PC-3 (cell line): ENCODE results near the gene PADI2. TPM values are rescaled to one million over a fixed set of nuclear protein-coding genes. Genes with fewer than 3 reads are reported as not detected.
"Not testable (repeated sequence)": the region's sequence is repeated elsewhere in the genome, so short reads cannot be mapped to it uniquely, and the experiment has no call there.

Experiments used
- ATAC-seq: fragments of 200-7000 bp; cut with Tn5 transposase; 2 replicates; pipeline ENCODE4 v1.9.1; 2020; ENCODE audit warnings: mild to moderate bottlenecking, moderate library complexity
- BruUV-seq: library from RNA; stranded (reverse); fragments of 400-500 nt; replicated peaks from 2 replicates; lab custom pipeline; 2021; lab: Mats Ljungman, UMichigan
- CTCF ChIA-PET: fragments of 300-600 bp; sonication (Branson Sonifier 250); formaldehyde crosslinking; loops from one replicate; lab custom pipeline; 2022; ENCODE audit warnings: antibody characterized with exemption; lab: Charles Lee
- POLR2A ChIA-PET: fragments of 300-600 bp; sonication (Branson Sonifier 250); formaldehyde crosslinking; loops from one replicate; lab custom pipeline; 2022; ENCODE audit warnings: antibody characterized with exemption; ENCODE audit not compliant: unreplicated experiment; lab: Charles Lee
- DNase-seq: peaks from one replicate; pipeline ENCODE4 v3.0.0-alpha.2; 2015
- H2AFZ ChIP-seq: fragments of 300-600 bp; sonication (generic); 2 replicates; pipeline ENCODE4 v1.6.0; 2016; ENCODE audit warnings: antibody characterized with exemption, low read length
- H3F3A ChIP-seq: fragments of 300-600 bp; sonication (generic); one replicate; pipeline ENCODE4 v1.6.0; 2017; ENCODE audit warnings: antibody characterized with exemption, low read length, control low read depth, mild to moderate bottlenecking; ENCODE audit not compliant: unreplicated experiment
- H3K27ac ChIP-seq: fragments of 300-600 bp; sonication (generic); 2 replicates; pipeline ENCODE4 v1.5.1; 2016; ENCODE audit warnings: mild to moderate bottlenecking, low read length
- H3K27me3 ChIP-seq: fragments of 300-600 bp; sonication (generic); 2 replicates; pipeline ENCODE4 v1.6.1; 2016; ENCODE audit warnings: low read length, mixed read lengths
- H3K36me3 ChIP-seq: fragments of 300-600 bp; sonication (generic); 2 replicates; pipeline ENCODE4 v1.6.1; 2016; ENCODE audit warnings: low read depth, mixed run types, low read length, mixed read lengths
- H3K4me1 ChIP-seq: fragments of 300-600 bp; sonication (generic); 2 replicates; pipeline ENCODE4 v1.5.1; 2016; ENCODE audit warnings: low read length; ENCODE audit not compliant: insufficient read depth
- H3K4me2 ChIP-seq: fragments of 300-600 bp; sonication (generic); 2 replicates; pipeline ENCODE4 v1.6.0; 2016; ENCODE audit warnings: low read length
- H3K4me3 ChIP-seq: fragments of 300-600 bp; sonication (generic); 2 replicates; pipeline ENCODE4 v1.5.1; 2016; ENCODE audit warnings: mild to moderate bottlenecking, low read length, mixed read lengths
- H3K79me2 ChIP-seq: fragments of 300-600 bp; sonication (generic); 2 replicates; pipeline ENCODE4 v1.6.1; 2017; ENCODE audit warnings: low read length, mixed read lengths
- H3K9ac ChIP-seq: fragments of 300-600 bp; sonication (generic); 2 replicates; pipeline ENCODE4 v1.6.0; 2016; ENCODE audit warnings: mild to moderate bottlenecking, low read length
- H3K9me2 ChIP-seq: fragments of 300-600 bp; sonication (generic); replicated peaks from 2 replicates; pipeline ENCODE4 v1.6.1; 2016; ENCODE audit warnings: mixed run types, low read length, mixed read lengths
- H3K9me3 ChIP-seq: fragments of 300-600 bp; sonication (generic); 2 replicates; pipeline ENCODE4 v1.6.1; 2016; ENCODE audit warnings: low read length, mixed read lengths
- H4K20me1 ChIP-seq: fragments of 300-600 bp; sonication (generic); 2 replicates; pipeline ENCODE4 v1.6.1; 2016; ENCODE audit warnings: low read length, mixed read lengths
- EZH2 ChIP-seq: fragments of 300-600 bp; sonication (generic); IDR thresholded peaks from one replicate; pipeline ENCODE4 v1.6.1; 2017; ENCODE audit warnings: antibody characterized with exemption, mild to moderate bottlenecking, low read length; ENCODE audit not compliant: unreplicated experiment
- EZH2phosphoT487 ChIP-seq: fragments of 300-600 bp; sonication (generic); IDR thresholded peaks from 2 replicates; pipeline ENCODE4 v1.6.1; 2018; ENCODE audit warnings: mild to moderate bottlenecking, antibody characterized with exemption, low read length, borderline replicate concordance
- intact Hi-C: fragments of 100-400 bp; cut with micrococcal nuclease; formaldehyde crosslinking; loops from 2 replicates; pipeline ENCODE4 v1.9.0; 2023
- total RNA-seq: library from RNA; depleted of rRNA; stranded (reverse); fragments of >200 nt; gene quantifications from 2 replicates; pipeline ENCODE4 v1.2.3, GENCODE V29; 2014
- TF ChIP-seq, protein P1 (sequence below): fragments of 300-600 bp; sonication (generic); conservative IDR thresholded peaks from 2 replicates; pipeline ENCODE4 v1.5.1; 2017; ENCODE audit warnings: antibody characterized with exemption, low read depth, mild to moderate bottlenecking, low read length

Gene PADI2
- total RNA-seq, 1 experiment from 2014 or later = 2.4 TPM

- TF ChIP-seq EZH2 (no peak), EZH2phosphoT487 (no peak)
- TF ChIP-seq, protein P1, sequence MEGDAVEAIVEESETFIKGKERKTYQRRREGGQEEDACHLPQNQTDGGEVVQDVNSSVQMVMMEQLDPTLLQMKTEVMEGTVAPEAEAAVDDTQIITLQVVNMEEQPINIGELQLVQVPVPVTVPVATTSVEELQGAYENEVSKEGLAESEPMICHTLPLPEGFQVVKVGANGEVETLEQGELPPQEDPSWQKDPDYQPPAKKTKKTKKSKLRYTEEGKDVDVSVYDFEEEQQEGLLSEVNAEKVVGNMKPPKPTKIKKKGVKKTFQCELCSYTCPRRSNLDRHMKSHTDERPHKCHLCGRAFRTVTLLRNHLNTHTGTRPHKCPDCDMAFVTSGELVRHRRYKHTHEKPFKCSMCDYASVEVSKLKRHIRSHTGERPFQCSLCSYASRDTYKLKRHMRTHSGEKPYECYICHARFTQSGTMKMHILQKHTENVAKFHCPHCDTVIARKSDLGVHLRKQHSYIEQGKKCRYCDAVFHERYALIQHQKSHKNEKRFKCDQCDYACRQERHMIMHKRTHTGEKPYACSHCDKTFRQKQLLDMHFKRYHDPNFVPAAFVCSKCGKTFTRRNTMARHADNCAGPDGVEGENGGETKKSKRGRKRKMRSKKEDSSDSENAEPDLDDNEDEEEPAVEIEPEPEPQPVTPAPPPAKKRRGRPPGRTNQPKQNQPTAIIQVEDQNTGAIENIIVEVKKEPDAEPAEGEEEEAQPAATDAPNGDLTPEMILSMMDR = no peak
- no peak overlapping the region for H3K4me2 ChIP-seq
- DNase-seq (no peak), ATAC-seq (no peak)
- H3K27me3 ChIP-seq = no peaks in the 10 kb centered on the region
- no peaks in the 10 kb centered on the region for H3K9me2 ChIP-seq
- H3F3A ChIP-seq = no peaks in the 10 kb centered on the region
- H3K4me1 ChIP-seq = 0 out of 2 replicates have a peak, but pooled peaks cover 5% of the 10 kb centered on the region
- H3K36me3 ChIP-seq = no peaks in the 10 kb centered on the region
- no TSS peak for BruUV-seq
- H3K4me3 ChIP-seq = no peak overlapping the region
- CTCF ChIA-PET = no interaction called here
- H3K79me2 ChIP-seq = no peaks in the 10 kb centered on the region
- H3K9ac ChIP-seq = no peak overlapping the region
- intact Hi-C loops = no loop called here
- no peaks in the 10 kb centered on the region for H4K20me1 ChIP-seq
- no peak overlapping the region for H2AFZ ChIP-seq
- POLR2A ChIA-PET = no interaction called here
- no peaks in the 10 kb centered on the region for H3K9me3 ChIP-seq
- no peak overlapping the region for H3K27ac ChIP-seq
These were observed 52.7 kb downstream of the PADI2 start for GRCh38 chr1:17066361-17067068.

DNA sequence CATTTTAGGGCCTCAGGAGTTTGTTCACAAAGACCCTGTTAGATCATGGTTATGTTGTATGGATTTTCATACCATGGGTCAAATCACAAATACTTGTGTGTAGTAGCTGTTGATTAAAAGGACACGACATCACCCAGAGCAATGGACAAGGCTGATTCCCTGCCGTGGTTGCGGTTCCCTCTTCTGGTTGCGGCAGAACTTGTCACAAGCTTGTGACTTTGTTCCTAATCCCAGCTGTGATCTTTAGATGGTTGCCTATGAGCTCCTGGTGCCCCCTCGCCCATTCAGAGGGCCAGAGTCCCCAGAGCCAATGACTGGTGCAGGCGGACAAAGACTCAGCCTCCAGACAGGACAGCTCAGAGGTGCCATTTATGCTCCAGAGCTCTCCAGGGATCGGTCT, 53.6 kb downstream of the PADI2 start:
- no peak for TF ChIP-seq EZH2phosphoT487
- TF ChIP-seq, protein P1 = no peak
- TF ChIP-seq EZH2 = no peak
- Histone ChIP-seq H3K9me3 (no peaks in the 10 kb centered on the region), H3K4me3 (no peak overlapping the region), H2AFZ (no peak overlapping the region), H3K4me2 (no peak overlapping the region), H3F3A (no peaks in the 10 kb centered on the region), H3K27me3 (no peaks in the 10 kb centered on the region), H3K9me2 (no peaks in the 10 kb centered on the region), H4K20me1 (no peaks in the 10 kb centered on the region), H3K4me1 (0 out of 2 replicates have a peak, but pooled peaks cover 5% of the 10 kb centered on the region), H3K36me3 (no peaks in the 10 kb centered on the region), H3K79me2 (no peaks in the 10 kb centered on the region), H3K9ac (no peak overlapping the region), H3K27ac (no peak overlapping the region)
- no TSS peak for BruUV-seq
- intact Hi-C loops = no loop called here
- ATAC-seq (no peak), DNase-seq (no peak)
- POLR2A ChIA-PET = no interaction called here
- CTCF ChIA-PET = interaction anchor here (0.7 kb wide), 1 partner anchor 9 kb away, joined by 3 read pairs; no protein-coding TSS in a partner anchor

DNA sequence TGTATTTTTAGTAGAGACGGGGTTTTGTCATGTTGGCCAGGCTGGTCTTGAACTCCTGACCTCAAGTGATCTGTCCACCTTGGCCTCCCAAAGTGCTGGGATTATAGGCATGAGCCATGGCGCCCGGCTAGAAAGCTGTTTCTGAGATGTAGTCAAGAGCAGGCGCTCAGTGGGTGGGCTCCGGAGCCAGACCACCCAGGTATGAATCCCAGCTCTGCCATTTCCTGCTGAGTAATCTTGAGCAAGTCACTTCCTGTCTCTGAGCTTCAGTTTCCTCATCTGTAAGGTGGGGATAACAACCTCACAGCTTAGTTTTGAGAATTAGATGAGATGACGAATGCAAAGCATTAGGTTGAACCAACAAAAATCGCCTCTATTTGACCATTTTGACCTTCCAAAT, 56.5 kb downstream of the PADI2 start:
- H3F3A ChIP-seq, BruUV-seq, H3K27ac ChIP-seq, DNase-seq, H3K9me3 ChIP-seq, H3K4me1 ChIP-seq, H3K27me3 ChIP-seq, intact Hi-C loops, H3K4me3 ChIP-seq, POLR2A ChIA-PET, H4K20me1 ChIP-seq, H3K9ac ChIP-seq, H3K4me2 ChIP-seq, H3K79me2 ChIP-seq, H3K9me2 ChIP-seq, H2AFZ ChIP-seq, H3K36me3 ChIP-seq, ATAC-seq: not testable (repeated sequence)
- CTCF ChIA-PET = interaction anchor here (1.8 kb wide), 1 partner anchor 13 kb away, joined by 5 read pairs; no protein-coding TSS in a partner anchor
